ENCODE data around the gene PXDN. TPM values are rescaled to one million over a fixed set of nuclear protein-coding genes. Genes with fewer than 3 reads are reported as not detected.

PXDN gene
- total and polyA plus RNA-seq, 2 donors (not counting 3 experiments of a cell fraction or from before 2014, with no cell fraction given), result 231 to 308 TPM

DNA sequence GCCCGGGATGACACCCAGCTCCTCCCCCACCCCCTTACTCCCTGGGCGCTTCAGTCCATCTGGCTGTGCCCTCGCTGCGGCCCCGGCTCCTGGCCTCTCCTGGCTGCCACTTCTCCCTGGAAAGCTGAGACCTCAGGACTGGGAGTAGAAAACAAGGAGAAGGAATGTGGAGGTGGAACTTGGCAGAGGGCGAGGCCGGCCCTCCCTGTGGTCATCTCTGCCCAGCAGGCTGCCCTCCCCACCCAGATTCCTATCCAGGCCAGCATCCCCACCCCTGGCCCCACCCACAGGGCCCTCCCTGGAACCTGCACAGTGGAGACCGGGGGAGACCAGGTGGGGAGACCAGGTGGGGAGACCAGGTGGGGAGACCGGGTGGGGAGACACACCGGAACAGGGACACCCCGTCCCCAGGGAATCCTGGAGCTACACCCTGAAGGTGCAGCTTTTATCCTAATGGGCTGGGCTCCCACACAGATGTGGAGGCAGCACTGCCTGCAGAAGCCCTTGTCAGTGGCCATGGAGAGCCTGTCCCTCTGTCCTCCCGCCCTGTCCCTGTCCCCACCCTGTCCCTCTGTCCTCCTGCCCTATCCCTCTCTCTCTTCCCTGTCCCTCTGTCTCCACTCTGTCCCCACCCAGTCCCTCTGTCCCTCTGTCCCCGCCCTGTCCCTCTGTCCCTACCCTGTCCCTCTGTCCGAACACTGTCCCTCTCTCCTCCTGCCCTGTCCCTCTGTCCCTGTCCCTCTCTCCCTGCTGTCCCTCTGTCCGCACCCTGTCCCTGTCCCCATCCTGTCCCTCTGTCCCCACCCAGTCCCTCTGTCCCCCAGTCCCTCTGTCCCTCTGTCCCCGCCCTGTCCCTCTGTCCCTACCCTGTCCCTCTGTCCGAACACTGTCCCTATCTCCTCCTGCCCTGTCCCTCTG, 157.1 kb downstream of the PXDN start:
- no peak overlapping the region for H3K9ac ChIP-seq (replicated peaks; ENCODE audit: extremely low read depth, insufficient read depth, low read length)
- H3K4me1 ChIP-seq (ENCODE audit: control insufficient read depth, extremely low read depth, insufficient read depth, low read length), result peaks cover 12% of the 10 kb centered on the region
- H3K9me1 ChIP-seq (replicated peaks; ENCODE audit: control insufficient read depth, extremely low read depth, insufficient read depth, low read length), result no peaks in the 10 kb centered on the region
- H4K20me1 ChIP-seq (replicated peaks; ENCODE audit: control insufficient read depth, extremely low read depth, insufficient read depth, low read length), result no peaks in the 10 kb centered on the region
- H3K79me2 ChIP-seq (ENCODE audit: control insufficient read depth, insufficient read depth, low read length), result no peaks in the 10 kb centered on the region
- H3K9me3 ChIP-seq (replicated peaks; ENCODE audit: control insufficient read depth, insufficient read depth, low read length), result no peaks in the 10 kb centered on the region
- H3K27ac ChIP-seq (ENCODE audit: insufficient read depth, low read depth, low read length), result no peak overlapping the region
- no peaks in the 10 kb centered on the region for H3K27me3 ChIP-seq (ENCODE audit: control insufficient read depth in 2 of 2, insufficient read depth in 2 of 2, low read length in 2 of 2)
- CTCF ChIA-PET, result interaction anchor here (0.8 to 1.7 kb wide), 3 partner anchors 36 to 164 kb away, joined by 3 to 8 read pairs (median 7); no protein-coding TSS in a partner anchor
- intact Hi-C loops (cut with micrococcal nuclease) (no loop called here), dilution Hi-C loops (cut with MboI; ENCODE audit: extremely low pct_ligation_motif_present, low sequenced_read_pairs) (no loop called here)
- POLR2A ChIA-PET, result no interaction called here
- FAIRE-seq (no peak), DNase-seq (ENCODE audit: low read depth, low spot score) (no peak)
- no peaks in the 10 kb centered on the region for H3K36me3 ChIP-seq (ENCODE audit: control insufficient read depth in 2 of 2, extremely low read depth in 1 of 2, insufficient read depth in 2 of 2, low read length in 2 of 2)
- H3K4me2 ChIP-seq (ENCODE audit: insufficient read depth, low read length), result no peak overlapping the region
- H3K4me3 ChIP-seq (replicated peaks in 1 of 3; ENCODE audit: insufficient read depth in 1 of 3, low read depth in 1 of 3, low read length in 3 of 3), result no peak overlapping the region
- BruUV-seq (replicated peaks), result no TSS peak
- H2AFZ ChIP-seq (ENCODE audit: low read depth, low read length), result no peak overlapping the region
- TF ChIP-seq EZH2 (IDR thresholded peaks at IDR 0.05; ENCODE audit: borderline replicate concordance, low read depth, low read length, severe bottlenecking) (no peak), MYC (IDR thresholded peaks at IDR 0.05; ENCODE audit: low read depth, low read length) (no peak), GATA2 (IDR thresholded peaks at IDR 0.05; ENCODE audit: insufficient read depth, insufficient read length, low read depth, low read length) (no peak), JUN (IDR thresholded peaks at IDR 0.05; ENCODE audit: borderline replicate concordance, insufficient read depth, insufficient read length, low read depth) (no peak), FOS (IDR thresholded peaks at IDR 0.05; ENCODE audit: borderline replicate concordance, insufficient read depth, low read length) (no peak), POLR2AphosphoS5 (IDR thresholded peaks at IDR 0.05; ENCODE audit: insufficient read depth, low read depth, low read length) (no peak), POLR2A (IDR thresholded peaks at IDR 0.05; ENCODE audit: low read depth, low read length) (no peak)
- TF ChIP-seq, protein P1, sequence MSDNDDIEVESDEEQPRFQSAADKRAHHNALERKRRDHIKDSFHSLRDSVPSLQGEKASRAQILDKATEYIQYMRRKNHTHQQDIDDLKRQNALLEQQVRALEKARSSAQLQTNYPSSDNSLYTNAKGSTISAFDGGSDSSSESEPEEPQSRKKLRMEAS (IDR thresholded peaks at IDR 0.05; ENCODE audit: insufficient read depth, insufficient read length), result no peak
- TF ChIP-seq, protein P2, sequence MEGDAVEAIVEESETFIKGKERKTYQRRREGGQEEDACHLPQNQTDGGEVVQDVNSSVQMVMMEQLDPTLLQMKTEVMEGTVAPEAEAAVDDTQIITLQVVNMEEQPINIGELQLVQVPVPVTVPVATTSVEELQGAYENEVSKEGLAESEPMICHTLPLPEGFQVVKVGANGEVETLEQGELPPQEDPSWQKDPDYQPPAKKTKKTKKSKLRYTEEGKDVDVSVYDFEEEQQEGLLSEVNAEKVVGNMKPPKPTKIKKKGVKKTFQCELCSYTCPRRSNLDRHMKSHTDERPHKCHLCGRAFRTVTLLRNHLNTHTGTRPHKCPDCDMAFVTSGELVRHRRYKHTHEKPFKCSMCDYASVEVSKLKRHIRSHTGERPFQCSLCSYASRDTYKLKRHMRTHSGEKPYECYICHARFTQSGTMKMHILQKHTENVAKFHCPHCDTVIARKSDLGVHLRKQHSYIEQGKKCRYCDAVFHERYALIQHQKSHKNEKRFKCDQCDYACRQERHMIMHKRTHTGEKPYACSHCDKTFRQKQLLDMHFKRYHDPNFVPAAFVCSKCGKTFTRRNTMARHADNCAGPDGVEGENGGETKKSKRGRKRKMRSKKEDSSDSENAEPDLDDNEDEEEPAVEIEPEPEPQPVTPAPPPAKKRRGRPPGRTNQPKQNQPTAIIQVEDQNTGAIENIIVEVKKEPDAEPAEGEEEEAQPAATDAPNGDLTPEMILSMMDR (IDR thresholded peaks at IDR 0.05; ENCODE audit: extremely low read depth in 1 of 2, insufficient read depth in 1 of 2, low read depth in 1 of 2, low read length in 2 of 2), result no peak
